Chondrocyte (in vitro differentiated cells): ENCODE measurements around the gene TOP3A. TPM values are rescaled to one million over a fixed set of nuclear protein-coding genes. Genes with fewer than 3 reads are reported as not detected.

Source experiments
- DNase-seq: peaks from one replicate; pipeline ENCODE4 v3.0.0; 2021; ENCODE audit warnings: mixed read lengths, low spot score
- H3K27ac Mint-ChIP-seq: one replicate; pipeline ENCODE4 v1.8.0; 2021; ENCODE audit warnings: mild to moderate bottlenecking, moderate library complexity, mixed read lengths; ENCODE audit not compliant: unreplicated experiment
- H3K27me3 Mint-ChIP-seq: 2 replicates; pipeline ENCODE4 v1.8.0; 2021; ENCODE audit warnings: low read depth, mixed read lengths
- H3K36me3 Mint-ChIP-seq: 2 replicates; pipeline ENCODE4 v1.8.0; 2021; ENCODE audit warnings: low read depth, mixed read lengths
- H3K4me1 Mint-ChIP-seq: 2 replicates; pipeline ENCODE4 v1.8.0; 2021; ENCODE audit warnings: low read depth, mild to moderate bottlenecking, mixed read lengths
- H3K4me3 Mint-ChIP-seq: one replicate; pipeline ENCODE4 v1.8.0; 2021; ENCODE audit warnings: mild to moderate bottlenecking, moderate library complexity, mixed read lengths; ENCODE audit not compliant: unreplicated experiment
- H3K9me3 Mint-ChIP-seq: 2 replicates; pipeline ENCODE4 v1.8.0; 2021; ENCODE audit warnings: low read depth, mixed read lengths
- microRNA-seq: library from miRNA; unstranded; fragments of <30 nt; microRNA quantifications from one replicate; pipeline ENCODE4 v1.2.0, GENCODE V29; 2020; ENCODE audit warnings: borderline number of aligned reads
- total RNA-seq: library from RNA; stranded (reverse); gene quantifications from 3 replicates; pipeline ENCODE4 v1.2.1, GENCODE V29; 2021
- TF ChIP-seq, protein P1 (sequence below): fragments of 200-600 bp; sonication (generic); IDR thresholded peaks from 2 replicates; pipeline ENCODE4 v1.5.0; 2021; ENCODE audit warnings: antibody characterized with exemption, mild to moderate bottlenecking, moderate library complexity

TOP3A gene
- total RNA-seq, 1 donor from 2014 or later: 37.7 TPM

- Mint-ChIP-seq H3K27me3 (no peaks in the 10 kb centered on the region), H3K36me3 (no peaks in the 10 kb centered on the region), H3K4me1 (peaks cover 28% of the 10 kb centered on the region), H3K27ac (peak within 1 kb of the TSS; percentile 88), H3K4me3 (peak within 1 kb of the TSS; percentile 98), H3K9me3 (no peaks in the 10 kb centered on the region)
- peak; percentile 99 for DNase-seq
- TF ChIP-seq, protein P1, sequence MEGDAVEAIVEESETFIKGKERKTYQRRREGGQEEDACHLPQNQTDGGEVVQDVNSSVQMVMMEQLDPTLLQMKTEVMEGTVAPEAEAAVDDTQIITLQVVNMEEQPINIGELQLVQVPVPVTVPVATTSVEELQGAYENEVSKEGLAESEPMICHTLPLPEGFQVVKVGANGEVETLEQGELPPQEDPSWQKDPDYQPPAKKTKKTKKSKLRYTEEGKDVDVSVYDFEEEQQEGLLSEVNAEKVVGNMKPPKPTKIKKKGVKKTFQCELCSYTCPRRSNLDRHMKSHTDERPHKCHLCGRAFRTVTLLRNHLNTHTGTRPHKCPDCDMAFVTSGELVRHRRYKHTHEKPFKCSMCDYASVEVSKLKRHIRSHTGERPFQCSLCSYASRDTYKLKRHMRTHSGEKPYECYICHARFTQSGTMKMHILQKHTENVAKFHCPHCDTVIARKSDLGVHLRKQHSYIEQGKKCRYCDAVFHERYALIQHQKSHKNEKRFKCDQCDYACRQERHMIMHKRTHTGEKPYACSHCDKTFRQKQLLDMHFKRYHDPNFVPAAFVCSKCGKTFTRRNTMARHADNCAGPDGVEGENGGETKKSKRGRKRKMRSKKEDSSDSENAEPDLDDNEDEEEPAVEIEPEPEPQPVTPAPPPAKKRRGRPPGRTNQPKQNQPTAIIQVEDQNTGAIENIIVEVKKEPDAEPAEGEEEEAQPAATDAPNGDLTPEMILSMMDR: no peak
These were observed 89.6 kb downstream of the TOP3A start, which contains the start of gene LLGL1 for GRCh38 chr17:18225121-18225641. Gene LLGL1, plus strand, starts transcription at chr17:18225635. Its CDS starts 48 bp downstream, at chr17:18225683.

- Mint-ChIP-seq H3K9me3 (no peaks in the 10 kb centered on the region), H3K4me3 (peak overlapping the region; percentile 67), H3K27ac (peak overlapping the region; percentile 33), H3K36me3 (no peaks in the 10 kb centered on the region), H3K4me1 (peaks cover 28% of the 10 kb centered on the region), H3K27me3 (no peaks in the 10 kb centered on the region)
- DNase-seq: no peak
- TF ChIP-seq, protein P1: no peak
These were observed 90.2 kb downstream of the TOP3A start for GRCh38 chr17:18224387-18225120.

GRCh38 chr17:18224053-18224386 lies 90.8 kb downstream of the TOP3A start:
- TF ChIP-seq, protein P1: no peak
- Mint-ChIP-seq H3K4me1 (peaks cover 32% of the 10 kb centered on the region), H3K9me3 (no peaks in the 10 kb centered on the region), H3K4me3 (no peak overlapping the region), H3K27ac (no peak overlapping the region), H3K27me3 (no peaks in the 10 kb centered on the region), H3K36me3 (no peaks in the 10 kb centered on the region)
- no peak for DNase-seq

Small RNAs within 50 kb of the gene (microRNA-seq; reads per million reads assigned to microRNA genes)
- not detected for gene MIR6778

Other genes starting within 250 kb of the TOP3A start
- gene DRG2, start 227.0 kb downstream of the TOP3A start, total RNA-seq: 23.8 to 40.6 TPM (median 24.6 TPM) in 3 replicates
- 0.31 to 0.52 TPM in 2 of 3 replicates, not detected in the other for gene MYO15A, start 206.2 kb downstream of the TOP3A start, total RNA-seq
- gene ALKBH5, start 131.2 kb downstream of the TOP3A start, total RNA-seq: 101 to 110 TPM (median 108 TPM) in 3 replicates
- gene LLGL1, start 89.4 kb downstream of the TOP3A start, total RNA-seq: 38.7 to 41.8 TPM (median 39.0 TPM) in 3 replicates
- 228 to 244 TPM (median 230 TPM) in 3 replicates for gene FLII, start 56.3 kb downstream of the TOP3A start, total RNA-seq
- gene MIEF2, start 54.3 kb downstream of the TOP3A start, total RNA-seq: 9.5 to 11.5 TPM (median 10.7 TPM) in 3 replicates
- 15.5 to 16.1 TPM (median 15.7 TPM) in 3 replicates for gene SMCR8, start 299 bp upstream of the TOP3A start, total RNA-seq
- gene SHMT1, start 48.6 kb upstream of the TOP3A start, total RNA-seq: 3.9 to 5.9 TPM (median 4.2 TPM) in 3 replicates
- not detected in 3 replicates for gene EVPLL, start 62.8 kb upstream of the TOP3A start, total RNA-seq
- gene LGALS9C, start 161.8 kb upstream of the TOP3A start, total RNA-seq: not detected in 3 replicates